Muscle of leg (tissue), 11 donors: ENCODE results near the gene C15orf39. TPM values are rescaled to one million over a fixed set of nuclear protein-coding genes. Genes with fewer than 3 reads are reported as not detected.

Experiments
- DNase-seq: peaks from one replicate; pipeline ENCODE4 v3.0.0; 2013
- H3K27ac ChIP-seq: one replicate; pipeline ENCODE4 v1.5.1; 2013; ENCODE audit warnings: mild to moderate bottlenecking, low read length, control low read depth
- H3K27me3 ChIP-seq: one replicate; pipeline ENCODE4 v1.6.1; 2013; ENCODE audit warnings: low read length; ENCODE audit not compliant: control insufficient read depth, insufficient read depth
- H3K36me3 ChIP-seq: one replicate; pipeline ENCODE4 v1.6.1; 2013; ENCODE audit warnings: low read length; ENCODE audit not compliant: control insufficient read depth, insufficient read depth
- H3K4me1 ChIP-seq: one replicate; pipeline ENCODE4 v1.6.1; 2013; ENCODE audit warnings: low read length; ENCODE audit not compliant: control insufficient read depth, insufficient read depth
- H3K4me3 ChIP-seq: one replicate; pipeline ENCODE4 v1.5.1; 2013; ENCODE audit warnings: low read length, control low read depth
- H3K9me3 ChIP-seq: replicated peaks from 2 replicates; pipeline ENCODE4 v1.6.1; 2013; ENCODE audit warnings: low read depth, low read length; ENCODE audit not compliant: control insufficient read depth
- WGBS: methylation state at CpG from one replicate; pipeline ENCODE4 v1.1.5; 2013; ENCODE audit warnings: missing lambda C conversion rate; ENCODE audit not compliant: insufficient coverage; 5-methylcytosine and 5-hydroxymethylcytosine counted together
- polyA plus RNA-seq, 8 donors: library from polyadenylated mRNA; unstranded; fragments of 120-200 nt; gene quantifications; one replicate each; pipeline versions ENCODE4 v1.2.1 to v1.2.3, GENCODE V29; 2013; ENCODE audit warnings: inconsistent platforms in 1 of 8, low replicate concordance in 1 of 8; ENCODE audit not compliant: insufficient read length in 8 of 8, insufficient read depth in 1 of 8
- total RNA-seq: library from RNA; stranded (reverse); fragments of 120-200 nt; gene quantifications from one replicate; pipeline ENCODE4 v1.2.4, GENCODE V29; 2013

Gene C15orf39
- total and polyA plus RNA-seq, 9 donors: 5.5 to 13.4 (median 11.2) TPM

GRCh38 chr15:75231836-75232235, 30.2 kb downstream of the C15orf39 start:
- H3K27ac ChIP-seq: no peak overlapping the region
- H3K9me3 ChIP-seq: no peaks in the 10 kb centered on the region
- no peak overlapping the region for H3K4me3 ChIP-seq
- no peak for DNase-seq
- no peaks in the 10 kb centered on the region for H3K4me1 ChIP-seq
- peaks cover 13% of the 10 kb centered on the region for H3K27me3 ChIP-seq
- no peaks in the 10 kb centered on the region for H3K36me3 ChIP-seq
- WGBS: 82% methylated on average over 4 of the region's 4 CpGs

DNA sequence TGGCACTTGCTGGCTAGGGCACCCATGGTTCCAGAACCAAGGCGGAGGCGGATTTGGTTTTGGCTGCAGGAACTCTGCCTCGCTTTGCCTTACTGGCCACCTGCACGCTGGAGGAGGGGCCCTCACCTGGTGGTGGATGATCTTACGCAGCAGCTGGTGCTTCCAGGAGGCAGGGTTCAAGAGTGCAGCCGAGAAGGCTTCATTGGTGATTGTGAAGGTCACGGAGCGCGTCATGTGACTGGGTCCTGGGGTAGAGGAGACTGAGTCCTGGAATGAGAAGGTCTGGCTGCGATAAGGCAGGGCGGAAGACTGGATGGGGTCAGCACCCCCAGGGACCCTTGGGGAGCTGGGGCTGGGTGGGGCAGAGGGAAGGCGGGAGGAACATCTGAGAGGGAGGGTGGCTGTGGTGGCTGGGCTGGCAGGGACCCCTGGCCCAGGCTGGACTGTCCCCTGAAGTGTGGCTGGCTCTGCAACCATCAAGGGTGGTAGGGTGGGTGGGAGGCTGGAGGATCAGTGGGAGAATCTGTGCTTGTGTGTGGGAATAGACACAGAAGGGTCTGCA, 30.7 kb downstream of the C15orf39 start:
- WGBS: 89% methylated on average over 12 of the region's 12 CpGs
- H3K4me1 ChIP-seq: no peaks in the 10 kb centered on the region
- no peak overlapping the region for H3K4me3 ChIP-seq
- DNase-seq: peak; percentile 0
- peaks cover 13% of the 10 kb centered on the region for H3K27me3 ChIP-seq
- H3K27ac ChIP-seq: no peak overlapping the region
- no peaks in the 10 kb centered on the region for H3K36me3 ChIP-seq
- H3K9me3 ChIP-seq: no peaks in the 10 kb centered on the region

DNA sequence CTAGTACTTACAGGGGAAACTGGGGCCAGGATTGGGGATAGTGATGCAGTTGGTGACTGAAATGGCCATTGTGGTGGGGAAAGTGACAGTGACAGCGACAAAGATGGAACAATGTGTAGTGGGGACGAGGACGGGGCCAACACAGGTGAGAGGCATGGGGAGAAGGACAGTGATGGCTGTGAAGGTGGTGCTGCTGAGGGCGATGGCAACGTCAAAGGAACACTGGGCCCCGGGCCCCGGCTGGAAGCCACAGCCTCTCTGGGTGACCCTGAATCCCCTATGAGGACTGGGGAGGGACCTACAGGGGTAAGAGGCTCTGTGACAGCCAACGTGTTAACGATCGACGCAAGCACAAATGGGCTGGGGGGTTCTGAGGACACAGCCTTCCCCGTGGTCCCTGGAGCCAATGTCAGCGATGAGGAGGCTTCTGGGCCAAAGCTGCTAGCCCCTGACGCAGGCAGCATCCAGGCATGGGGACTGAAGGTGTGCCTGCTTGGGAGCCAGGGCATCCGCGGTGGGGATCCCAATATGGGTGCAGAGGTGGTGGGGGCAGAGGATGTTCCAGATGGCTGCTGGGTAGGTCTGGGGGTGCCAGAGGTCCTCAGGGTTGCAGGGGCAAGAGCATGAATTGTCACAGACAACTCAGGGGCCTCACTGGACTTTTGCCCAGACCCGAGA, 31.3 kb downstream of the C15orf39 start:
- WGBS: 75% methylated on average over 14 of the region's 17 CpGs
- Histone ChIP-seq H3K36me3 (no peaks in the 10 kb centered on the region), H3K9me3 (no peaks in the 10 kb centered on the region), H3K4me3 (no peak overlapping the region), H3K27me3 (peaks cover 13% of the 10 kb centered on the region), H3K4me1 (no peaks in the 10 kb centered on the region), H3K27ac (no peak overlapping the region)
- peak; percentile 0 for DNase-seq

DNA sequence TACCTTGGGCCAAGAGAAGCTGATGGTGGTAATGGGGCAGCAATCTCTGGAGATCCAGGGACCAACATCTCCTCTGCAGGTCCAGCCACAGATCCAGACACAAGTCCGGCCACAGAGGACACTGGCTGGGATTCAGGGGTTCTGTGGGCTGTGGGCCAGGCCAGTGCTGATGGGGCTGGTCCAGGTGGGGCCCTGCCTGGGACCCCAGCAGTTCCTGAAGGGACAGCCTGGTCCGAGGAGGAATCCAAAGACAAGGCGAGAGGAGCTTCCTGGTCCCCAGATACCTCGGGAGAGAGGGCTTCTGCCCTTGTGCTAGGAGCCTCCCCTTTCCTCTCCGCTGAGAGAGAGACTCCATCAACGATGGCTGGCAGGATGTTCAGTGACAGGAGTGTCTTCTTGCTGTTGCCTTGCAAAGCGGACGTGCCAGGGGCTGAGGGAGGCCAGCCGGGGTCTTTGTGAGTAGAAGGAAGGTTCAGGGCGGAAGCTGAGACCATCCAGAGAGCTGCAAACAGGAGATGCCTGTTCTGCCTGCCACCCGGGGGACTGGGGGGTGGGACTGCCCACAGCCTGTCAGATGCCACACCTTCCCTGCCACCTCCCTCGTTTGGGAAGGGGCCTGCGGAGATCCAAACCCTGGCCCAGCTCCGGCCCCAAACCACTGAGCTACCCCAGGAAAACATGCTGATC, 32.0 kb downstream of the C15orf39 start:
- DNase-seq: peak; percentile 0
- Histone ChIP-seq H3K27ac (no peak overlapping the region), H3K27me3 (peaks cover 13% of the 10 kb centered on the region), H3K36me3 (no peaks in the 10 kb centered on the region), H3K4me3 (no peak overlapping the region), H3K9me3 (no peaks in the 10 kb centered on the region), H3K4me1 (no peaks in the 10 kb centered on the region)
- WGBS: 61% methylated on average over 12 of the region's 14 CpGs

- DNase-seq: peak; percentile 0
- no peaks in the 10 kb centered on the region for H3K4me1 ChIP-seq
- 86% methylated on average over 3 of the region's 5 CpGs for WGBS
Measured at GRCh38 chr15:75234191-75234810, 32.6 kb downstream of the C15orf39 start.

DNA sequence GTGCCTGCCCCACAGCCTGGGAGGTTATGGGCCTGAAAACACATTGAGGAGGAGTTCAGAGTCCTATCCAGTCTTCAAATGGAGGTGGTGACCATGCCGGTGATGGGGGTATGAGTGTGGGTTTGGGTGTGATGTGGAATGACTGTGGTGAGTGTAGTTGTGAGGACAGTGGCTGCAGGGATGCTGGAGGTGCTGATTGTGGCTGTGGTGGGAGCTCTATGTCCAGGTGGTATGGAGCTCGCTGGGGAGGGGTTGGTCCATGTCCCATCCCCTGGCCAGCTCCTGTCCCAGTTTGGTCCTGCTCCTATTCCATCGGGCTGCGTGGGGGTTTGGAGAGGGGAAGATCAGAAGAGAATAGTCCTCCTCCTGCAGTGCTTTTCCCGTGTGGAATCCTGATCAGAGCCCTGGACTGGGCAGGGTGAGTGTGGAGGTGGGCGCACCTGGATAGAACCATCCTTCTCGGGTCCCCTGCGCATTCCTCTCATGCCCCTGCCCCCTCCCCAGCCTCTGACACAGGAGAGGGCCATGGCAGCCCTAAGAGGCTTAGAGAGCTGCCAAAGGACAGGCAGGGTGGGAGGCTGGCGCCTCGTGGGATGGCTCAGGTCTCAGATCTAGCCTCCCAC, 33.5 kb downstream of the C15orf39 start:
- 84% methylated on average over 7 of the region's 10 CpGs for WGBS
- H3K27me3 ChIP-seq: peaks cover 13% of the 10 kb centered on the region
- DNase-seq: no peak

More at GRCh38 chr15:75234191-75234810, 32.6 kb downstream of the C15orf39 start:
- H3K9me3 ChIP-seq: no peaks in the 10 kb centered on the region
- H3K36me3 ChIP-seq: no peaks in the 10 kb centered on the region
- H3K27me3 ChIP-seq: peaks cover 13% of the 10 kb centered on the region
- no peak overlapping the region for H3K27ac ChIP-seq
- H3K4me3 ChIP-seq: no peak overlapping the region

GRCh38 chr15:75235760-75236729, 34.4 kb downstream of the C15orf39 start:
- H3K4me1 ChIP-seq: no peaks in the 10 kb centered on the region
- DNase-seq: no peak
- no peak overlapping the region for H3K4me3 ChIP-seq
- H3K36me3 ChIP-seq: no peaks in the 10 kb centered on the region
- 72% methylated on average over 10 of the region's 11 CpGs for WGBS
- H3K9me3 ChIP-seq: no peaks in the 10 kb centered on the region
- no peak overlapping the region for H3K27ac ChIP-seq
- peaks cover 15% of the 10 kb centered on the region for H3K27me3 ChIP-seq

More for the DNA sequence above, 33.5 kb downstream of the C15orf39 start:
- Histone ChIP-seq H3K27ac (no peak overlapping the region), H3K36me3 (no peaks in the 10 kb centered on the region), H3K4me3 (no peak overlapping the region), H3K4me1 (no peaks in the 10 kb centered on the region), H3K9me3 (no peaks in the 10 kb centered on the region)

DNA sequence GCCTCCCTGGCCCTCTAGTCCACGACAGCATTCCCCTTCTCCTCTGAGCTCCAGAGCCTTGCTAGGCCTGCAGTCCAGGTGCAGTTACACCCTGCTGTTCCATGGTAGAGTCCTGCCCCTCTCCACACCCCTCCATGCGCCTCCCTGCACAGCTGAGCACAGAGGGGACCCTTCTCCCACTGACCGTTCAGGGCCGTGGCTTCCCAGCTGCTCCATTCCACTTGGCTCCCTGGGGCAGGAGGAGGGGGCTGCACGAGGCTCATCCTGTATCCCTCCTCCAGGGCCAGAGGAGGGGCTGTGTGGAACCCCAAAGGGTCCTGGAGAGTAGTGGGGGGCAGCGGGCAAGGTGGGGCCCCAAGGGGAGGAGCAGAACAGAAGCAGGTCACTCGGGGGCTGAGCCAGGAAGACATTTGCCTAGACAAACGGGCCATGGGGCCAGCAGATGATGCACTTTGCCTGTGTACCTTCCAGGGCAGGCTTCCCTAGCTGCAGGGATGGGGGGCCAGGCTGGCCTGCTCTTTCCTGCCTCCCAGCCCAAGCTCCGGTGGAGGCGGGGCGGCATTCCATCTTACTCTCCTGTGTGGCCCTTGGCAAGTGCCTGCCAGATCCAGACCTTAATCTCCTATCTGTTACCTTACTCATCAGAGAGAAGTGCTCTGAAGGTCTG, 35.8 kb downstream of the C15orf39 start:
- Histone ChIP-seq H3K9me3 (no peaks in the 10 kb centered on the region), H3K4me3 (no peak overlapping the region), H3K27ac (no peak overlapping the region), H3K4me1 (no peaks in the 10 kb centered on the region), H3K27me3 (peaks cover 10% of the 10 kb centered on the region), H3K36me3 (no peaks in the 10 kb centered on the region)
- DNase-seq: no peak
- 48% methylated on average over 8 of the region's 11 CpGs for WGBS

GRCh38 chr15:75238150-75238549, 36.5 kb downstream of the C15orf39 start:
- Histone ChIP-seq H3K27ac (no peak overlapping the region), H3K36me3 (no peaks in the 10 kb centered on the region), H3K27me3 (peaks cover 7% of the 10 kb centered on the region), H3K4me1 (no peaks in the 10 kb centered on the region), H3K9me3 (no peaks in the 10 kb centered on the region), H3K4me3 (no peak overlapping the region)
- 69% methylated on average over 4 of the region's 5 CpGs for WGBS
- no peak for DNase-seq
